ENCODE results near the gene SBF2.

- TF ChIP-seq, protein P1, sequence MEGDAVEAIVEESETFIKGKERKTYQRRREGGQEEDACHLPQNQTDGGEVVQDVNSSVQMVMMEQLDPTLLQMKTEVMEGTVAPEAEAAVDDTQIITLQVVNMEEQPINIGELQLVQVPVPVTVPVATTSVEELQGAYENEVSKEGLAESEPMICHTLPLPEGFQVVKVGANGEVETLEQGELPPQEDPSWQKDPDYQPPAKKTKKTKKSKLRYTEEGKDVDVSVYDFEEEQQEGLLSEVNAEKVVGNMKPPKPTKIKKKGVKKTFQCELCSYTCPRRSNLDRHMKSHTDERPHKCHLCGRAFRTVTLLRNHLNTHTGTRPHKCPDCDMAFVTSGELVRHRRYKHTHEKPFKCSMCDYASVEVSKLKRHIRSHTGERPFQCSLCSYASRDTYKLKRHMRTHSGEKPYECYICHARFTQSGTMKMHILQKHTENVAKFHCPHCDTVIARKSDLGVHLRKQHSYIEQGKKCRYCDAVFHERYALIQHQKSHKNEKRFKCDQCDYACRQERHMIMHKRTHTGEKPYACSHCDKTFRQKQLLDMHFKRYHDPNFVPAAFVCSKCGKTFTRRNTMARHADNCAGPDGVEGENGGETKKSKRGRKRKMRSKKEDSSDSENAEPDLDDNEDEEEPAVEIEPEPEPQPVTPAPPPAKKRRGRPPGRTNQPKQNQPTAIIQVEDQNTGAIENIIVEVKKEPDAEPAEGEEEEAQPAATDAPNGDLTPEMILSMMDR (optimal IDR thresholded peaks at IDR 0.05 in 1 of 3, IDR thresholded peaks at IDR 0.05 in 1 of 3, conservative IDR thresholded peaks at IDR 0.05 in 1 of 3; ENCODE audit: extremely low read depth in 1 of 3, insufficient read depth in 2 of 3, low read length in 3 of 3) = no peak
- TF ChIP-seq EZH2 (IDR thresholded peaks at IDR 0.05; ENCODE audit: low read length) = no peak
Observed at GRCh38 chr11:9817191-9817590, 476.8 kb downstream of the SBF2 start.

Data from keratinocyte (primary cell).